ENCODE measurements around the gene MYO18B. TPM values are rescaled to one million over a fixed set of nuclear protein-coding genes. Genes with fewer than 3 reads are reported as not detected.

Gene MYO18B
- total and polyA plus RNA-seq, 2 donors from 2014 or later, result 0.19 to 0.41 TPM

GRCh38 chr22:25953276-25953675 lies 211.3 kb downstream of the MYO18B start:
- FAIRE-seq (no peak), DNase-seq (no peak)
- H3K4me1 ChIP-seq (ENCODE audit: control insufficient read depth in 2 of 3, insufficient read depth in 2 of 3, low read depth in 1 of 3, low read length in 3 of 3), result no peaks in the 10 kb centered on the region
- no peak overlapping the region for H3K9ac ChIP-seq (ENCODE audit: low read length in 3 of 3)
- TF ChIP-seq CTCF (IDR thresholded peaks at IDR 0.05; ENCODE audit: borderline replicate concordance, extremely low read depth, insufficient read depth), result no peak
- H3K4me3 ChIP-seq (ENCODE audit: low read length in 3 of 3), result no peak overlapping the region
- no peaks in the 10 kb centered on the region for H3K27me3 ChIP-seq (ENCODE audit: control insufficient read depth, insufficient read depth, low read length)
- no peaks in the 10 kb centered on the region for H3K9me3 ChIP-seq (ENCODE audit: control insufficient read depth in 2 of 3, insufficient read depth in 1 of 3, low read length in 3 of 3)
- intact Hi-C loops (cut with DNase I), result no loop called here
- H3K36me3 ChIP-seq (ENCODE audit: control insufficient read depth in 2 of 3, insufficient read depth in 3 of 3, low read length in 3 of 3), result no peaks in the 10 kb centered on the region
- no peak overlapping the region for H3K27ac ChIP-seq (ENCODE audit: low read depth in 2 of 2, low read length in 2 of 2)

- intact Hi-C loops (cut with DNase I), result no loop called here
- TF ChIP-seq CTCF (IDR thresholded peaks at IDR 0.05; ENCODE audit: borderline replicate concordance, extremely low read depth, insufficient read depth), result no peak
- no peak overlapping the region for H3K4me3 ChIP-seq (ENCODE audit: low read length in 3 of 3)
- DNase-seq (no peak), FAIRE-seq (no peak)
- H3K27me3 ChIP-seq (ENCODE audit: control insufficient read depth, insufficient read depth, low read length), result no peaks in the 10 kb centered on the region
- H3K9me3 ChIP-seq (ENCODE audit: control insufficient read depth in 2 of 3, insufficient read depth in 1 of 3, low read length in 3 of 3), result no peaks in the 10 kb centered on the region
- no peak overlapping the region for H3K27ac ChIP-seq (ENCODE audit: low read depth in 2 of 2, low read length in 2 of 2)
- H3K9ac ChIP-seq (ENCODE audit: low read length in 3 of 3), result no peak overlapping the region
- H3K36me3 ChIP-seq (ENCODE audit: control insufficient read depth in 2 of 3, insufficient read depth in 3 of 3, low read length in 3 of 3), result no peaks in the 10 kb centered on the region
- H3K4me1 ChIP-seq (ENCODE audit: control insufficient read depth in 2 of 3, insufficient read depth in 2 of 3, low read depth in 1 of 3, low read length in 3 of 3), result no peaks in the 10 kb centered on the region
Measured at GRCh38 chr22:25953919-25954318, 211.9 kb downstream of the MYO18B start.

DNA sequence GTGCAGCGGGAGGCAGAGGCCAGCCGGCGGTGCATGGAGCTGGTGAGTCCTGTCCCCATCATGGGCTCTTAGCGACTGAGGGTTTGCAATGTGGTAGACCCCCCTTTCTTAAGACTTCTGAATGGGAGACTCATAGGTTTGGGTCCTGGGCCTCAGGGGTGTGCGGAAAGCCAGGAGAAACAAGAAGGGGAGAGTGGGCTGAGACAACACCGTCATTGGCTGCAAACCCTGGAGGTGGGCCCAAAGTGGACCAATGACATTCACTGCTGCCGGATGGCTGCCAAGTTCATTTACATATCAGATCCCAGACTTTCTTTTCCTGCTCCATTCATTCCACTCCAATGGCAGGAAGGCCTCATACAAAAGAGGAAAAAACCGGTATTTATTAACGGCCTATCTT lies 213.3 kb downstream of the MYO18B start:
- DNase-seq (no peak), FAIRE-seq (no peak)
- no peaks in the 10 kb centered on the region for H3K27me3 ChIP-seq (ENCODE audit: control insufficient read depth, insufficient read depth, low read length)
- H3K36me3 ChIP-seq (ENCODE audit: control insufficient read depth in 2 of 3, insufficient read depth in 3 of 3, low read length in 3 of 3), result no peaks in the 10 kb centered on the region
- intact Hi-C loops (cut with DNase I), result no loop called here
- no peak overlapping the region for H3K4me3 ChIP-seq (ENCODE audit: low read length in 3 of 3)
- H3K9ac ChIP-seq (ENCODE audit: low read length in 3 of 3), result no peak overlapping the region
- H3K4me1 ChIP-seq (ENCODE audit: control insufficient read depth in 2 of 3, insufficient read depth in 2 of 3, low read depth in 1 of 3, low read length in 3 of 3), result no peaks in the 10 kb centered on the region
- no peaks in the 10 kb centered on the region for H3K9me3 ChIP-seq (ENCODE audit: control insufficient read depth in 2 of 3, insufficient read depth in 1 of 3, low read length in 3 of 3)
- no peak overlapping the region for H3K27ac ChIP-seq (ENCODE audit: low read depth in 2 of 2, low read length in 2 of 2)
- no peak for TF ChIP-seq CTCF (IDR thresholded peaks at IDR 0.05; ENCODE audit: borderline replicate concordance, extremely low read depth, insufficient read depth)

- Histone ChIP-seq H3K9ac (ENCODE audit: low read length in 3 of 3) (no peak overlapping the region), H3K9me3 (ENCODE audit: control insufficient read depth in 2 of 3, insufficient read depth in 1 of 3, low read length in 3 of 3) (no peaks in the 10 kb centered on the region), H3K36me3 (ENCODE audit: control insufficient read depth in 2 of 3, insufficient read depth in 3 of 3, low read length in 3 of 3) (no peaks in the 10 kb centered on the region), H3K27me3 (ENCODE audit: control insufficient read depth, insufficient read depth, low read length) (no peaks in the 10 kb centered on the region), H3K27ac (ENCODE audit: low read depth in 2 of 2, low read length in 2 of 2) (no peak overlapping the region), H3K4me3 (ENCODE audit: low read length in 3 of 3) (no peak overlapping the region), H3K4me1 (ENCODE audit: control insufficient read depth in 2 of 3, insufficient read depth in 2 of 3, low read depth in 1 of 3, low read length in 3 of 3) (no peaks in the 10 kb centered on the region)
- FAIRE-seq, result no peak
- TF ChIP-seq CTCF (IDR thresholded peaks at IDR 0.05; ENCODE audit: borderline replicate concordance, extremely low read depth, insufficient read depth), result no peak
- intact Hi-C loops (cut with DNase I), result no loop called here
- no peak for DNase-seq
Measured at GRCh38 chr22:25956801-25957200, 214.8 kb downstream of the MYO18B start.
